ENCODE measurements around the gene MAMDC4.

DNA sequence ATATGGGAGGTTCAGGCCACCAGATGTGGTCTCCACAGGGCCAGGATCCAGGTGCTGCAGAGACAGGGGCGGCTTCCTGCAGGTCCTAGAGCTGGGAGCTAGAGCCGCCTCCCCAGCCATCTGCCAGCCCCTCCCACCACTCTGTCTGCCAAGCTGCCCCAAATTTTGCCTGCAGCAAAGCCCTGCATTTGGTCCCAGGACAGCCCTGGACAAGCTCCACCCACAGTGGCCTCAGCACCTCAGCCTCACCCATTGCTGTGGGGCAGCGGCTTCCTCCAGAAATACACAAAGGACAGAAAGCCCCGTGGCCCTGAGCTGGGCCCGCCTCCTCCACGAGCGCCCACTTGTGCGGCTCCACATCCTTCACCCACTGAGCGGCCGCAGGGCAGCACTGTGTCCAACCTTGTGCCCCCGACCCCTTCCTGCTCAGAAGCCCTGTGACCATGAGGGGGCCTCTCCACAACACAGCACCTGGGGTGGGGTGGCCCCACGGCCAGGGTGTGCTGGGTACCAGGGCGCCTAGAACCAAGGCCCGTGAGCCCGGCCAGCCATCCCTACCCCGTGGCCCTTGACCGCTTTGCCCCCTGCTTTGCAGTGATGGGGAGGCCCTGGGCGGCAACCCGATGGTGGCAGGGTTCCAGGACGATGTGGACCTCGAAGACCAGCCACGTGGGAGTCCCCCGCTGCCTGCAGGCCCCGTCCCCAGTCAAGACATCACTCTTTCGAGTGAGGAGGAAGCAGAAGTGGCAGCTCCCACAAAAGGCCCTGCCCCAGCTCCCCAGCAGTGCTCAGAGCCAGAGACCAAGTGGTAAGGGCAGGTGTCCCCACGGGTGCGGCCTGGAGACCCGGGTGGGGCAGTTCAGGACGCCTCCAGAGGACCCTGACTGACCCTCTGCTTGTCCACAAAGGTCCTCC, 13.6 kb upstream of the MAMDC4 start:
- no peak for TF ChIP-seq CTCF (IDR thresholded peaks at IDR 0.05)
- TF ChIP-seq POLR2AphosphoS5 (IDR thresholded peaks at IDR 0.05; ENCODE audit: low read depth, low read length): no peak
- TF ChIP-seq SIN3A (IDR thresholded peaks at IDR 0.05; ENCODE audit: borderline replicate concordance, insufficient read depth, low read depth, low read length): no peak
- TF ChIP-seq, protein P1, sequence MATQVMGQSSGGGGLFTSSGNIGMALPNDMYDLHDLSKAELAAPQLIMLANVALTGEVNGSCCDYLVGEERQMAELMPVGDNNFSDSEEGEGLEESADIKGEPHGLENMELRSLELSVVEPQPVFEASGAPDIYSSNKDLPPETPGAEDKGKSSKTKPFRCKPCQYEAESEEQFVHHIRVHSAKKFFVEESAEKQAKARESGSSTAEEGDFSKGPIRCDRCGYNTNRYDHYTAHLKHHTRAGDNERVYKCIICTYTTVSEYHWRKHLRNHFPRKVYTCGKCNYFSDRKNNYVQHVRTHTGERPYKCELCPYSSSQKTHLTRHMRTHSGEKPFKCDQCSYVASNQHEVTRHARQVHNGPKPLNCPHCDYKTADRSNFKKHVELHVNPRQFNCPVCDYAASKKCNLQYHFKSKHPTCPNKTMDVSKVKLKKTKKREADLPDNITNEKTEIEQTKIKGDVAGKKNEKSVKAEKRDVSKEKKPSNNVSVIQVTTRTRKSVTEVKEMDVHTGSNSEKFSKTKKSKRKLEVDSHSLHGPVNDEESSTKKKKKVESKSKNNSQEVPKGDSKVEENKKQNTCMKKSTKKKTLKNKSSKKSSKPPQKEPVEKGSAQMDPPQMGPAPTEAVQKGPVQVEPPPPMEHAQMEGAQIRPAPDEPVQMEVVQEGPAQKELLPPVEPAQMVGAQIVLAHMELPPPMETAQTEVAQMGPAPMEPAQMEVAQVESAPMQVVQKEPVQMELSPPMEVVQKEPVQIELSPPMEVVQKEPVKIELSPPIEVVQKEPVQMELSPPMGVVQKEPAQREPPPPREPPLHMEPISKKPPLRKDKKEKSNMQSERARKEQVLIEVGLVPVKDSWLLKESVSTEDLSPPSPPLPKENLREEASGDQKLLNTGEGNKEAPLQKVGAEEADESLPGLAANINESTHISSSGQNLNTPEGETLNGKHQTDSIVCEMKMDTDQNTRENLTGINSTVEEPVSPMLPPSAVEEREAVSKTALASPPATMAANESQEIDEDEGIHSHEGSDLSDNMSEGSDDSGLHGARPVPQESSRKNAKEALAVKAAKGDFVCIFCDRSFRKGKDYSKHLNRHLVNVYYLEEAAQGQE (IDR thresholded peaks at IDR 0.05; ENCODE audit: insufficient read depth in 1 of 2, low read depth in 2 of 2, low read length in 1 of 2): no peak
- no peak for TF ChIP-seq TCF7L2 (IDR thresholded peaks at IDR 0.05; ENCODE audit: low read depth, low read length)
